ENCODE data around the gene GATA2. TPM values are rescaled to one million over a fixed set of nuclear protein-coding genes. Genes with fewer than 3 reads are reported as not detected.

The GATA2 gene
- total and polyA plus RNA-seq, 12 donors = 6.8 to 29.8 (median 12.6) TPM

DNA sequence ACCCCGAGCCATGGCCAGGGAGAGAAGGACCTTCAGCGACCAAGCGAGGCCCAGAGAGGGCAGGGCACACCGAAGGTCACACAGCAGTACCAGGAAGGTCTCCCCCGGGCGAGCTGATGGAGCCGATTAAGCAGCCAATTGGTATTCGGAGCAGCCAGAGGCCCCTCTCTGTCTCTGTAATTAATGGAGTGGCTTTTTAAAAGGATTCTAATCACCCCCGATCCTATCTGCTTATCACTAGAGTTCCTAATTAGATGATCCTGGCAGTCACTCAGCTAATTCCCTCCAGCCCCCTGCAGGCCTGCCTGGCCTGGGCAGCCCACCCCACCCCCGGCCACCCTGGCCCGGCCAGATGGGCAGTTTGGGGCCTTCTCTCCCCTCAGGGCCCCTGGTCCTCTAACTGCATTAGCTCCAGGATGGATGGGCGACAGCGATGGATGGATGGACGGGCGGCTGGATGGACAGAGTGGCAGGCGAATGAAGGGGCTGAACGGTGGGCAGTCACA lies 24.7 kb downstream of the GATA2 start:
- H3K27me3 ChIP-seq = peaks cover 0 to 46% (median 9%) of the 10 kb centered on the region in 7 donors
- intact Hi-C loops (cut with DNase I) = no loop called here
- DNase-seq (no peak), ATAC-seq (no peak)
- no peak overlapping the region for H3K4me3 ChIP-seq
- TF ChIP-seq, protein P1, sequence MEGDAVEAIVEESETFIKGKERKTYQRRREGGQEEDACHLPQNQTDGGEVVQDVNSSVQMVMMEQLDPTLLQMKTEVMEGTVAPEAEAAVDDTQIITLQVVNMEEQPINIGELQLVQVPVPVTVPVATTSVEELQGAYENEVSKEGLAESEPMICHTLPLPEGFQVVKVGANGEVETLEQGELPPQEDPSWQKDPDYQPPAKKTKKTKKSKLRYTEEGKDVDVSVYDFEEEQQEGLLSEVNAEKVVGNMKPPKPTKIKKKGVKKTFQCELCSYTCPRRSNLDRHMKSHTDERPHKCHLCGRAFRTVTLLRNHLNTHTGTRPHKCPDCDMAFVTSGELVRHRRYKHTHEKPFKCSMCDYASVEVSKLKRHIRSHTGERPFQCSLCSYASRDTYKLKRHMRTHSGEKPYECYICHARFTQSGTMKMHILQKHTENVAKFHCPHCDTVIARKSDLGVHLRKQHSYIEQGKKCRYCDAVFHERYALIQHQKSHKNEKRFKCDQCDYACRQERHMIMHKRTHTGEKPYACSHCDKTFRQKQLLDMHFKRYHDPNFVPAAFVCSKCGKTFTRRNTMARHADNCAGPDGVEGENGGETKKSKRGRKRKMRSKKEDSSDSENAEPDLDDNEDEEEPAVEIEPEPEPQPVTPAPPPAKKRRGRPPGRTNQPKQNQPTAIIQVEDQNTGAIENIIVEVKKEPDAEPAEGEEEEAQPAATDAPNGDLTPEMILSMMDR (IDR thresholded peaks at IDR 0.05) = no peak
- H3K27ac ChIP-seq = no peak overlapping the region
- H3K4me1 ChIP-seq = no peaks in the 10 kb centered on the region
- no peaks in the 10 kb centered on the region for H3K9me3 ChIP-seq
- H3K36me3 ChIP-seq = no peaks in the 10 kb centered on the region
- 72 to 73% methylated on average over 17 of the region's 17 CpGs for WGBS, 2 donors

DNA sequence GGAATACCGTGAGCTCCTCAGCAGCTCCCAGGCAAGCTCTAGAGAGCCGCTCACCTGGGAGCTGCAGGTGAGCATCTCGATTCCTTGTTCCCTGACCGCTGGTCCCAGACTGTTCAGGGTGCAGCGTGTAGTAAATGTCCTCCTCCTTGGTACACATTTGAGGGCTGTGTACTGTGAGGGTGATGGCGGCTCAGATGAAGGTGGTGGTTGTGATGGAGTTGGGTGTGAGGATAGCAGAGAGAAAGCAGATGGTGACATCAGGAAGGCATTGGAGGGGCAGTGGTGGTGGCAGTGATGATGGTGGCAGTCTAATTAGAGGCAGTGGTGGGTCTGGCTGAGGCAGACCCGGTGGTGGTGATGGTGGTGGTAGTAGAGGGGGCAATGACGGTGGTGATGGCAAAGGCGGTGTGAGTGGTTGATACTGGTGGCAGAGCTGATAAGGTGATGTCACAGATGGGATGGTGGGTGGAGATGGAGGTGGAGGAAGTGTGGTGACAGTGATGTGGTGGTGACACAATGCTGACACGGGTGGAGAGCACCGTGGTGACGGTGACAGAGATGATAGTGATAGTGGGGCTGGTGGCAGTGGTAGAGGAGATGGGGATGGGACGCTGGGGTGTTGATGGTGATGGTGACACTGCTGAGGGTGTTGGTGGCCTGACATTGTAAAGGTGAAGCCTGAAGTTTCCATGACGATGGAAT lies 26.0 kb downstream of the GATA2 start, which contains the start of gene DNAJB8:
Gene DNAJB8, minus strand, starts transcription at position 51 of the 702 bp plus-strand sequence. CDS start 3,645 bp downstream, outside the sequence.
- no peak for DNase-seq
- Histone ChIP-seq H3K4me3 (no peak within 1 kb of the TSS), H3K9me3 (no peaks in the 10 kb centered on the region), H3K27me3 (peaks cover 0 to 37% (median 9%) of the 10 kb centered on the region in 7 donors), H3K36me3 (no peaks in the 10 kb centered on the region), H3K27ac (no peak within 1 kb of the TSS), H3K4me1 (no peaks in the 10 kb centered on the region)
- WGBS, 2 donors = 70 to 81% methylated on average over 14 of the region's 14 CpGs
- TF ChIP-seq, protein P1 (IDR thresholded peaks at IDR 0.05) = no peak
- intact Hi-C loops (cut with DNase I) = no loop called here
- no peak for ATAC-seq

DNA sequence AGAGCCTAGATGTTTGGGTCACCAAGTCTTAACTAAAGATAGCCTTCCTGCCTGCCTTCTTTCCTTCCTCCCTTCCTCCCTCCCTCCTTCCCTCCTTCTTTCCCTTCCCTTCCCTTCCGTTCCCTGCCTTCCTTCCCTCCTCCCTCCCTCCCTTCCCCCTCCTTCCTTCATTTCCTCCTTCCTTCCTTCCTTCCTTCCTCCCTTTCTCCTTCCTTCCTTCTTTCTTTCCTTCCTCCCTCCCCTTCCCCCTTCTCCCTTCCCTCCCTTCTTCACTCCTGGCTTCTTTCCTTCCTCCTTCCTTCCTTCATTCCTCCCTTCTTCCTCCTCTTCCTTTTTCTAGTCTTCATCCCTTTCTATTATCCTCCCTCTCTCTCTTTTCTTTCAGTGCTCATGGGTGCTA lies 28.3 kb downstream of the GATA2 start:
- peaks cover 0 to 33% (median 9%) of the 10 kb centered on the region in 7 donors for H3K27me3 ChIP-seq
- TF ChIP-seq, protein P1 (IDR thresholded peaks at IDR 0.05) = no peak
- no peak overlapping the region for H3K27ac ChIP-seq
- H3K4me1 ChIP-seq = no peaks in the 10 kb centered on the region
- intact Hi-C loops (cut with DNase I) = no loop called here
- no peaks in the 10 kb centered on the region for H3K9me3 ChIP-seq
- no peaks in the 10 kb centered on the region for H3K36me3 ChIP-seq
- no peak for ATAC-seq
- 30 to 44% methylated on average over 1 of the region's 1 CpG for WGBS, 2 donors
- DNase-seq = no peak
- no peak overlapping the region for H3K4me3 ChIP-seq

DNA sequence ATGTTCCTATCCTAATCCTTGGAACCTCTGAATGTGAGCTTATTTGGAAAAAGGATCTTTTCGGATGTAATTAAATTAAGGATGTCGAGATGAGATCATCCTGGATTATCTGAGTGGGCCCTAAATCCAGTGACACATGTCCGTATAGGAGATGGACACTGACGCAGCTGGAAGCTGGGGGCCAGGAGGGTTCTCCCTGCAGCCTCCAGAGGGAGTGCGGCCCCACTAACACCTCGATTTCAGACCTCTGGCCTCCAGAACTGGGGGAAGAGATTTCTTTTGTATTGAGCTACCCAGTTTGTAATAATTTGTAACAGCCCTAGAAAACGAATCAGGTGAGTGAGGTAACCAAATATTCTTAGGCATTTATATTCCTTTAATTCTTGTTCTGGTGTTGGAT lies 28.8 kb downstream of the GATA2 start:
- no peaks in the 10 kb centered on the region for H3K36me3 ChIP-seq
- peaks cover 0 to 28% (median 9%) of the 10 kb centered on the region in 7 donors for H3K27me3 ChIP-seq
- ATAC-seq (peak in 4 of 8 donors; percentile 43 to 62 (median 52)), DNase-seq (peak in 1 of 2 donors; percentile 16)
- 54 to 60% methylated on average over 7 of the region's 7 CpGs for WGBS, 2 donors
- TF ChIP-seq, protein P1 (IDR thresholded peaks at IDR 0.05) = peak in 8 of 9 donors; percentile 19 to 65 (median 49)
- no peak overlapping the region for H3K27ac ChIP-seq
- no peaks in the 10 kb centered on the region for H3K4me1 ChIP-seq
- intact Hi-C loops (cut with DNase I) = no loop called here
- H3K9me3 ChIP-seq = no peaks in the 10 kb centered on the region
- H3K4me3 ChIP-seq = no peak overlapping the region
